OCI-LY1 (cell line): ENCODE data around the gene PSAT1.

Experiments
- CTCF ChIP-seq: fragments of 200-600 bp; sonication (generic), shearing (Covaris generic); IDR thresholded peaks from 2 replicates; pipeline ENCODE4 v1.5.1; 2017; ENCODE audit warnings: mild to moderate bottlenecking, antibody characterized with exemption, low read length, moderate library complexity, mixed read lengths
- EZH2 ChIP-seq: fragments of 200-600 bp; sonication (generic), shearing (Covaris generic); IDR thresholded peaks from 2 replicates; pipeline ENCODE4 v1.8.0; 2017; ENCODE audit warnings: borderline replicate concordance, mixed run types, mild to moderate bottlenecking, antibody characterized with exemption, low read length, moderate library complexity, mixed read lengths

- TF ChIP-seq CTCF (no peak), EZH2 (no peak)
Observed at GRCh38 chr9:78286125-78286524, 10.8 kb upstream of the PSAT1 start.
